Hepatocyte (in vitro differentiated cells): ENCODE results near the gene MYOT. TPM values are rescaled to one million over a fixed set of nuclear protein-coding genes. Genes with fewer than 3 reads are reported as not detected.

Experiments used
- DNase-seq: peaks from one replicate; pipeline ENCODE4 v3.0.0-alpha.2; 2016; ENCODE audit warnings: low spot score
- H2AFZ ChIP-seq: fragments of 200-600 bp; sonication (generic); 2 replicates; pipeline ENCODE4 v1.6.0; 2016; ENCODE audit warnings: antibody characterized with exemption, mild to moderate bottlenecking
- H3K27ac ChIP-seq: fragments of 200-600 bp; sonication (generic); 2 replicates; pipeline ENCODE4 v1.5.1; 2016; ENCODE audit warnings: mild to moderate bottlenecking
- H3K27me3 ChIP-seq: fragments of 200-600 bp; sonication (generic); 2 replicates; pipeline ENCODE4 v1.6.1; 2016
- H3K36me3 ChIP-seq: fragments of 200-600 bp; sonication (generic); replicated peaks from 2 replicates; pipeline ENCODE4 v1.5.1; 2016; ENCODE audit warnings: low read depth; ENCODE audit not compliant: insufficient read depth
- H3K4me1 ChIP-seq: fragments of 200-600 bp; sonication (generic); 2 replicates; pipeline ENCODE4 v1.5.1; 2016; ENCODE audit warnings: mild to moderate bottlenecking, moderate library complexity; ENCODE audit not compliant: insufficient read depth
- H3K4me2 ChIP-seq: fragments of 200-600 bp; sonication (generic); 2 replicates; pipeline ENCODE4 v1.6.0; 2016
- H3K4me3 ChIP-seq: fragments of 200-600 bp; sonication (generic); 2 replicates; pipeline ENCODE4 v1.5.1; 2016; ENCODE audit warnings: mild to moderate bottlenecking
- H3K79me2 ChIP-seq: fragments of 200-600 bp; sonication (generic); 2 replicates; pipeline ENCODE4 v1.6.0; 2017; ENCODE audit warnings: mild to moderate bottlenecking
- H3K9me2 ChIP-seq: fragments of 200-600 bp; sonication (generic); replicated peaks from 2 replicates; pipeline ENCODE4 v1.6.0; 2017; ENCODE audit warnings: mild to moderate bottlenecking; ENCODE audit not compliant: insufficient read depth
- H3K9me3 ChIP-seq: fragments of 200-600 bp; sonication (generic); 2 replicates; pipeline ENCODE4 v1.5.1; 2016; ENCODE audit warnings: low read depth, mild to moderate bottlenecking
- H4K20me1 ChIP-seq: fragments of 200-600 bp; sonication (generic); 2 replicates; pipeline ENCODE4 v1.6.0; 2016; ENCODE audit warnings: mild to moderate bottlenecking; ENCODE audit not compliant: insufficient read depth, poor library complexity, severe bottlenecking
- CTCF ChIP-seq: fragments of 200-600 bp; sonication (generic); IDR thresholded peaks from 2 replicates; pipeline ENCODE4 v1.5.1; 2016; ENCODE audit warnings: antibody characterized with exemption, mild to moderate bottlenecking; ENCODE audit not compliant: poor library complexity
- EZH2 ChIP-seq: fragments of 200-600 bp; sonication (generic); IDR thresholded peaks from 2 replicates; pipeline ENCODE4 v1.6.1; 2016; ENCODE audit warnings: antibody characterized with exemption, mild to moderate bottlenecking, borderline replicate concordance
- EZH2phosphoT487 ChIP-seq: fragments of 200-600 bp; sonication (generic); IDR thresholded peaks from one replicate; pipeline ENCODE4 v1.6.1; 2018; ENCODE audit warnings: antibody characterized with exemption, mild to moderate bottlenecking, low read depth, moderate library complexity; ENCODE audit not compliant: unreplicated experiment, severe bottlenecking
- WGBS: methylation state at CpG from one replicate; pipeline ENCODE4 v1.1.6; 2016; ENCODE audit warnings: low lambda C conversion rate; ENCODE audit errors: missing lambda C conversion rate; 5-methylcytosine and 5-hydroxymethylcytosine counted together
- polyA plus RNA-seq: library from polyadenylated mRNA; unstranded; fragments of >200 nt; fragmentation: Nextera tagmentation; extraction: Ambion mirVana; gene quantifications from 2 replicates; pipeline ENCODE4 v1.2.1, GENCODE V29; 2016
- total RNA-seq: library from RNA; depleted of rRNA; stranded (reverse); fragments of >200 nt; gene quantifications from 2 replicates; pipeline ENCODE4 v1.2.3, GENCODE V29; 2014

The MYOT gene, protein sequence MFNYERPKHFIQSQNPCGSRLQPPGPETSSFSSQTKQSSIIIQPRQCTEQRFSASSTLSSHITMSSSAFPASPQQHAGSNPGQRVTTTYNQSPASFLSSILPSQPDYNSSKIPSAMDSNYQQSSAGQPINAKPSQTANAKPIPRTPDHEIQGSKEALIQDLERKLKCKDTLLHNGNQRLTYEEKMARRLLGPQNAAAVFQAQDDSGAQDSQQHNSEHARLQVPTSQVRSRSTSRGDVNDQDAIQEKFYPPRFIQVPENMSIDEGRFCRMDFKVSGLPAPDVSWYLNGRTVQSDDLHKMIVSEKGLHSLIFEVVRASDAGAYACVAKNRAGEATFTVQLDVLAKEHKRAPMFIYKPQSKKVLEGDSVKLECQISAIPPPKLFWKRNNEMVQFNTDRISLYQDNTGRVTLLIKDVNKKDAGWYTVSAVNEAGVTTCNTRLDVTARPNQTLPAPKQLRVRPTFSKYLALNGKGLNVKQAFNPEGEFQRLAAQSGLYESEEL
- total RNA-seq (not detected in 2 replicates), polyA plus RNA-seq (not detected in 2 replicates)

DNA sequence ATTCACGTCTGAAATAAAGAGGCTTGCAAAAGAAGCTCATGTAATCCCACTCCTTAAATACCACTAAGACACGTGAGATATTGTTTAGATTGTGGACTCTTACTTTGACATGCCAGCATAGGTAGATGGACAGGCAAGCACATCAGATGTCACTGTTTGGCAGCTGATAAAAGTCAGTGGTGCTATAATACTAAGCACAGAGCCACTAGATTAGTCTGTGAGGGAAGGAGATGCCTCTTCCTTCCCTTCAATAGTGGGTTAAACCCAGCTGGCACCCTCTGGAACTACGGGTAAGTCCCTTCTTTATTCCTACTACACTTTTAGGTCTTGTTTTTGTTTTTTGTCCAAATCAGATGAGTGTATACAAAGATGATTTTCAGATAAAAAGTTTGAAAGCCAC, at the start of gene MYOT:
Gene MYOT (plus strand): TSS at position 197 of the 400 bp plus-strand sequence. CDS start 2,792 bp downstream, outside the sequence.
- no peak for DNase-seq
- Histone ChIP-seq H3K27ac (no peak within 1 kb of the TSS), H3K4me3 (no peak within 1 kb of the TSS), H3K79me2 (no peaks in the 10 kb centered on the region), H3K4me2 (no peak within 1 kb of the TSS), H3K4me1 (no peaks in the 10 kb centered on the region), H3K9me2 (no peaks in the 10 kb centered on the region), H3K36me3 (no peaks in the 10 kb centered on the region), H3K9me3 (no peaks in the 10 kb centered on the region), H4K20me1 (no peaks in the 10 kb centered on the region), H3K27me3 (peaks cover 3% of the 10 kb centered on the region), H2AFZ (no peak within 1 kb of the TSS)
- TF ChIP-seq EZH2, result no peak
- TF ChIP-seq CTCF, result no peak
- TF ChIP-seq EZH2phosphoT487, result no peak
- 45% methylated on average over 3 of the region's 3 CpGs for WGBS

DNA sequence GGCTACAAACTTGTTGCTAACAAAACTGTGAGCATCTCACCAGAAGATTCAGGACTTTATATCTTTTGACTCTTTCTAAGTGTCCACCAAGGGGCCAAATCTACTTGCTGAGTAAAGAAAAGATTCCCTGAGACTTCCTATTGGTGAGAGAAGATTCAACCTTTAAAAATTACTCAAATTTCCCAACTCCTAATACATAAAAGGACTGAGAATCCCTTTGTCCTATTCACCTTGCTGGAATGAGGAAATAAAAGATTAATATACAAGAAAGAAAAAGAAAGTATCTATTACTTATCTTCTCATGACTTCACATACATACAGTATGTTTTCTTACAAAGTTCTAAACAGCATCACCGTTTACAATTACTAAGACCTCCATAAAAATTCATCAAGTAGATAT, 47.9 kb upstream of the MYOT start:
- no peak overlapping the region for H3K4me3 ChIP-seq
- H3K27ac ChIP-seq, result no peak overlapping the region
- H3K79me2 ChIP-seq, result no peaks in the 10 kb centered on the region
- no peaks in the 10 kb centered on the region for H3K27me3 ChIP-seq
- no peaks in the 10 kb centered on the region for H4K20me1 ChIP-seq
- H3K9me3 ChIP-seq, result no peaks in the 10 kb centered on the region
- WGBS, result 89% methylated on average over 1 of the region's 1 CpG
- no peak overlapping the region for H3K4me2 ChIP-seq
- no peak for TF ChIP-seq EZH2
- TF ChIP-seq EZH2phosphoT487, result no peak
- no peak for TF ChIP-seq CTCF
- no peak for DNase-seq
- no peaks in the 10 kb centered on the region for H3K36me3 ChIP-seq
- no peaks in the 10 kb centered on the region for H3K4me1 ChIP-seq
- no peak overlapping the region for H2AFZ ChIP-seq
- no peaks in the 10 kb centered on the region for H3K9me2 ChIP-seq

- no peaks in the 10 kb centered on the region for H4K20me1 ChIP-seq
- H3K79me2 ChIP-seq, result no peaks in the 10 kb centered on the region
- no peaks in the 10 kb centered on the region for H3K4me1 ChIP-seq
- peak; percentile 60 for DNase-seq
- no peak overlapping the region for H3K4me2 ChIP-seq
- H3K9me3 ChIP-seq, result no peaks in the 10 kb centered on the region
- no peak overlapping the region for H2AFZ ChIP-seq
- H3K4me3 ChIP-seq, result no peak overlapping the region
- no peak overlapping the region for H3K27ac ChIP-seq
- H3K27me3 ChIP-seq, result no peaks in the 10 kb centered on the region
- no peaks in the 10 kb centered on the region for H3K36me3 ChIP-seq
- 31% methylated on average over 6 of the region's 6 CpGs for WGBS
- TF ChIP-seq EZH2phosphoT487, result no peak
- peak; percentile 50 for TF ChIP-seq CTCF
- H3K9me2 ChIP-seq, result no peaks in the 10 kb centered on the region
These were observed 45.4 kb upstream of the MYOT start for GRCh38 chr5:137822158-137822764.
